ENCODE measurements around the gene GSTT2.
"Not testable (repeated sequence)": the region's sequence is repeated elsewhere in the genome, so short reads cannot be mapped to it uniquely, and the experiment has no call there.

The GSTT2 gene

DNA sequence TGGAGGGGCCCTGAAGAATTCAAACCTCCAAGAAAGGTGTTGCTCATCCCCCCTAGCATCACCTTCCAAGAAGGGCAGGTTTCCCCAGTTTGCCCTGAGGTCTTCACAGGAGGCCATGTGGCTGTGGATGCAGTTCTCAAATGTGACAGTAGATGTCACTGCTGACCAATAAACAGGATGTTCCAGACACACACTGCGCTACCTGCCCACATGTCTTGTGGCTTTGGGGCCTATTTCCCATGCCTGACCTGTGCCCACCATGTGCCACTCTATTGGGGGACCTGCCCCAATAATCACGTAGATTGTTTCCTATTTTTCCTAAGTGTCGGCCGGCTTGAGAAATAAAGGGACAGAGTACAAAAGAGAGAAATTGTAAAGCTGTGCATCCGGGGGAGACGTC is 4.5 kb downstream of the GSTT2 start:
- no peak for TF ChIP-seq CTCF (IDR thresholded peaks at IDR 0.05; ENCODE audit: control insufficient read depth, insufficient read depth, low read depth, low read length, missing control alignments)
- H3K4me3 ChIP-seq (ENCODE audit: control insufficient read depth, low read depth, low read length) = no peak overlapping the region
- no peak for DNase-seq (ENCODE audit: low read depth)

GRCh38 chr22:23986089-23986488 is 6.2 kb downstream of the GSTT2 start:
- not testable (repeated sequence) for DNase-seq (ENCODE audit: low read depth); H3K4me3 ChIP-seq (ENCODE audit: control insufficient read depth, low read depth, low read length)

- DNase-seq (ENCODE audit: low read depth); H3K4me3 ChIP-seq (ENCODE audit: control insufficient read depth, low read depth, low read length): not testable (repeated sequence)
Measured at GRCh38 chr22:23986538-23987178, 6.7 kb downstream of the GSTT2 start.

DNA sequence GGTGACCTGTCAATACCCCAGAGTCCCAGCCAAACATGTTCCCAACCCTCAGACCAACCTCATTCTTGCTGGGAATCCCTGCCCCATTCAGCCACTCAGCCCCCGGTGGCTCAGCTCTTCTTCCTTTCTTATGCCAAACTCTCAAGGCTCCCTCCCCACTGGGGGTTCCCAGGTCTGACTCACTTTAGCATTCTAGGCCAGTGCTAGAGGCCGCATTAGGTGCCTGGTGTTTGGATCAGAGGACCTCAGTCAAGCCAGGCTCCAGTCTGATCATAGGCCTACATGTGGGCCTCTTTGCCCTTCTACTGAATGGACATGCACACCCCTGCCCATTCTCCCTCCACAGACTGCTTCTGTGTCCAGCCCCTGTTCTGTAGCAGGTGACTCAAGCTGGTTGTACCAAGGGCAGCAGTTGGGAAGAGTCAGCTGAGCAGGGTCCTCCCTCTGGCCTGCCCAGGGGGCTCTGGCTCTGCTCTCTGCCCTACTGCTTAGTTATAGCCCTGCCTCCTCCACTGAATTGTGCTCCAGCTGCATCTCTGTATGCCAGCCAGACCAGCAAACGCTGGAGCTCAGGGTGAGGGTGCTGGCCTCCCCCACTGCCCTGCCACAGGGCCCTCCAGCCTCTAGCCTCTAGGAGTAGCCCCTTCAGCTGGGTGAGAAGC is 9.8 kb downstream of the GSTT2 start:
- not testable (repeated sequence) for DNase-seq (ENCODE audit: low read depth); H3K4me3 ChIP-seq (ENCODE audit: control insufficient read depth, low read depth, low read length)

DNA sequence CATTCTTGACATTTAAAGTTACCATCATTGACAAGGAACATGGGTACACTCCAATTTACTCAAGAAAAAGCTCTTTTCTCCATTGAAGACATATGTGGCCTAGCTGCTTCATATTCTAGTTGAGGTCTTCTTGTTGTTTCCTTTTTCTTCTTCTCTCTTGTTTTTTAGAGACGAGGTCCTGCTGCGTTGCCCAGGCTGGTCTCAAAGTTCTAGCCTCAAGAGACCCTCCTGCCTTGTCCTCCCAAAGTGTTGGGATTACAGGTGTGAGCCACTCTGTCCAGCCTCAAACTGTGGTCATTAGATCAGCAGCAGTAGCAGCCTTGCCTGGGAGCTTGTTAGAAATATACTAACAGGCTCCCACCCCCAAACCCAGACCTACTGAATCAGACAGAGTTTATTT is 13.1 kb downstream of the GSTT2 start:
- not testable (repeated sequence) for DNase-seq (ENCODE audit: low read depth); H3K4me3 ChIP-seq (ENCODE audit: control insufficient read depth, low read depth, low read length)

- H3K4me3 ChIP-seq (ENCODE audit: control insufficient read depth, low read depth, low read length); DNase-seq (ENCODE audit: low read depth): not testable (repeated sequence)
Measured at GRCh38 chr22:23993581-23994177, 13.7 kb downstream of the GSTT2 start.

DNA sequence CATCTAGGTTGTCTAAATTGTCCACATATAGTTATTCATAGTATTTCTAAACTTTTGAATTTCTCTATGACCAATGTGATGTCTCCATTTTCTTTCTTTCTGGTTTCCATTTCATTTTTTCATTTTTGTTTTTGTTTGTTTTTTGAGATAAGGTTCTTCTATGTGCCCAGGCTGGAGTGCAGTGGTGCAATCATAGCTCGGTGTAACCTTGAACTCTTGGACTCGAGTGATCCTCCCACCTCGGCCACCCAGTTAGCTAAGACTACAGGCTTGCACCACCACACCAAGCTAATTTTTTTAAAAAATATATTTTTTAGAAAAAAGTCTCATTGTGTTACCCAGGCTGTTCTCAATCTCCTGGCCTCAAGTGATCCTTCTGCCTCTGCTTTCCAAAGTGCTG is 17.2 kb downstream of the GSTT2 start:
- TF ChIP-seq CTCF (IDR thresholded peaks at IDR 0.05; ENCODE audit: control insufficient read depth, insufficient read depth, low read depth, low read length, missing control alignments) = no peak
- H3K4me3 ChIP-seq (ENCODE audit: control insufficient read depth, low read depth, low read length) = no peak overlapping the region
- DNase-seq (ENCODE audit: low read depth) = no peak

DNA sequence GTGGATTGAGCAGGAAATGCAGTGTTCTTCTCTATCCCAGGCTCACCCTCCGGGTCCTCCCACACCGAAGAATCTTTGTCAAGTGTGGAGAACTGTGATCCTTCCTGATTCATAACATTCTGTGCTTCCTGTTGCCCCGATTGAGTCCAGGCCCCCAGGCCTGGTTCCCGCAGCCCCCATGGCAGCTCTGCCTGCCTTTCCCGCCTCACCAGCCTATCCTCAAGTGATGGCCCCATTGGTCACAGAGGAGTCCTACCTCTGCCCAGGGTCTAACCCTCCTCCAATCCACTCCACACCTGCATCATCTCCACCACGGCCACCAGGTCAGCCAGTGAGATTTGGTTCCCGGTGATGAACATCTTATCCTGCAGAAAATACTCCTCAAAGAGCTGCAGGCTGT is 19.8 kb downstream of the GSTT2 start:
- H3K4me3 ChIP-seq (ENCODE audit: control insufficient read depth, low read depth, low read length); DNase-seq (ENCODE audit: low read depth): not testable (repeated sequence)

- H3K4me3 ChIP-seq (ENCODE audit: control insufficient read depth, low read depth, low read length) = no peak overlapping the region
- no peak for DNase-seq (ENCODE audit: low read depth)
- TF ChIP-seq CTCF (IDR thresholded peaks at IDR 0.05; ENCODE audit: control insufficient read depth, insufficient read depth, low read depth, low read length, missing control alignments) = no peak
Measured at GRCh38 chr22:24001314-24001713, 21.4 kb downstream of the GSTT2 start.

DNA sequence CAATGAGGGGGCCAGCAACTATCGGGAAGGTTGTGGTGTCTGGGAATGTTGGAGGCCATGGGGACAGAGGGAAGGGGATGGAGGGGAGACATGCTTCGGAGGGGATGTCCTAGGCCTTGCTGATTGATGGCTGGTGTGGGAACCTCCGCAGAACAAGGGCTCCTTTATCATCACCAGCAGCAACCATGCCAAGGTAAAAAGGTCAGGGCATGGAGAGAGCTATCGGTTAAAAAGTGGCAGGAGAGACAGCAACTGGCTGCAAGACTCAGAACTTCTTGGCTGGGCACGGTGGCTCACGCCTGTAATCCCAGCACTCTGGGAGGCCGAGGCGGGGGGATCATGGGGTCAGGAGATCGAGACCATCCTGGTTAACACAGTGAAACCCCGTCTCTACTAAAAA is 22.3 kb downstream of the GSTT2 start:
- no peak for TF ChIP-seq CTCF (IDR thresholded peaks at IDR 0.05; ENCODE audit: control insufficient read depth, insufficient read depth, low read depth, low read length, missing control alignments)
- no peak for DNase-seq (ENCODE audit: low read depth)

More for the DNA sequence above, 22.3 kb downstream of the GSTT2 start:
- H3K4me3 ChIP-seq (ENCODE audit: control insufficient read depth, low read depth, low read length) = no peak overlapping the region
